Lung (tissue), 12 donors: ENCODE measurements around the gene ADAM33. TPM values are rescaled to one million over a fixed set of nuclear protein-coding genes. Genes with fewer than 3 reads are reported as not detected.

Experiments used
- ATAC-seq: fragments of 200-7000 bp; cut with Tn5 transposase; one replicate; pipeline ENCODE4 v1.9.1; 2020; ENCODE audit warnings: moderate number of reproducible peaks; ENCODE audit not compliant: insufficient read depth, low FRiP score
- DNase-seq, 3 donors: peaks; one replicate each; pipeline ENCODE4 v3.0.0-alpha.2; 2013 to 2017
- H3K27ac ChIP-seq, 2 donors: one replicate each; pipeline ENCODE4 v1.5.1; 2013; ENCODE audit warnings: mild to moderate bottlenecking in 2 of 2, moderate library complexity in 2 of 2, control low read depth in 1 of 2, inconsistent platforms in 1 of 2, low read depth in 1 of 2, low read length in 1 of 2
- H3K27me3 ChIP-seq, 3 donors: one replicate each; pipeline ENCODE4 v1.5.1; 2013; ENCODE audit warnings: low read length in 2 of 3; ENCODE audit not compliant: control insufficient read depth in 3 of 3, insufficient read depth in 3 of 3
- H3K36me3 ChIP-seq, 4 donors: one replicate each; pipeline ENCODE4 v1.5.1; 2013; ENCODE audit warnings: low read length in 4 of 4, mild to moderate bottlenecking in 1 of 4, moderate library complexity in 1 of 4; ENCODE audit not compliant: control insufficient read depth in 4 of 4, insufficient read depth in 4 of 4
- H3K4me1 ChIP-seq, 5 donors: one replicate each; pipeline ENCODE4 v1.5.1; 2013; ENCODE audit warnings: low read length in 5 of 5, mild to moderate bottlenecking in 2 of 5, moderate library complexity in 1 of 5; ENCODE audit not compliant: control insufficient read depth in 5 of 5, insufficient read depth in 5 of 5
- H3K4me3 ChIP-seq: one replicate; pipeline ENCODE4 v1.5.1; 2013; ENCODE audit warnings: mild to moderate bottlenecking, control low read depth, moderate library complexity
- H3K9ac ChIP-seq, 2 donors: one replicate each; pipeline ENCODE4 v1.5.1; 2013; ENCODE audit warnings: low read length in 2 of 2, control low read depth in 1 of 2; ENCODE audit not compliant: insufficient read depth in 1 of 2
- H3K9me3 ChIP-seq, 4 donors: one replicate each; pipeline ENCODE4 v1.5.1; 2013; ENCODE audit warnings: low read length in 3 of 4, mild to moderate bottlenecking in 1 of 4, moderate library complexity in 1 of 4; ENCODE audit not compliant: control insufficient read depth in 4 of 4, insufficient read depth in 3 of 4
- CTCF ChIP-seq: IDR thresholded peaks from 2 replicates; pipeline ENCODE4 v1.5.1; 2012; ENCODE audit warnings: mild to moderate bottlenecking; ENCODE audit errors: control extremely low read depth, extremely low read depth
- WGBS, 2 donors: extraction: QIAGEN DNeasy Blood & Tissue Kit; methylation state at CpG; one replicate each; pipeline ENCODE4 v1.1.7; 2013; 5-methylcytosine and 5-hydroxymethylcytosine counted together
- polyA plus RNA-seq, 2 donors: library from polyadenylated mRNA; stranded (reverse); fragments of 200-250 nt; gene quantifications; one replicate each; pipeline ENCODE4 v1.2.1, GENCODE V29; 2013
- total RNA-seq, 2 donors: library from RNA; depleted of rRNA in 1 of 2; stranded (reverse); fragments of >200 nt in 1 of 2; gene quantifications; one replicate each; pipeline ENCODE4 v1.2.1, GENCODE V29; 2014 to 2021
- donor health status: control.
- donor health status: control.
- donor health status: Bipolar disorder and iron deficiency.
- donor health status: healthy.
- donor health status: DM: yes; HTN: yes; CAD: no.

The ADAM33 gene
- total and polyA plus RNA-seq, 4 donors = 3.2 to 16.4 (median 8.1) TPM

- Histone ChIP-seq H3K36me3 (no peaks in the 10 kb centered on the region), H3K27me3 (peaks cover 15 to 45% (median 31%) of the 10 kb centered on the region in 3 donors), H3K27ac (no peak overlapping the region), H3K4me1 (peaks cover 0 to 6% (median 0%) of the 10 kb centered on the region in 5 donors), H3K9ac (no peak overlapping the region), H3K4me3 (no peak overlapping the region), H3K9me3 (peaks cover 0 to 4% (median 0%) of the 10 kb centered on the region in 4 donors)
- WGBS, 2 donors = 83 to 85% methylated on average over 2 of the region's 2 CpGs
- no peak for TF ChIP-seq CTCF
- no peak for ATAC-seq
- no peak for DNase-seq
Measured at GRCh38 chr20:3663858-3664257, 18.0 kb downstream of the ADAM33 start.

GRCh38 chr20:3663031-3663701 lies 18.6 kb downstream of the ADAM33 start, which contains the start of gene GFRA4:
TSS of gene GFRA4 (minus strand) at chr20:3663399. CDS start at chr20:3663399, 0 bp downstream.
- ATAC-seq (no peak), DNase-seq (peak in 1 of 3 donors; percentile 8)

GRCh38 chr20:3661814-3662665 lies 19.8 kb downstream of the ADAM33 start:
- no peak for ATAC-seq
- no peak for TF ChIP-seq CTCF

More at GRCh38 chr20:3663031-3663701, 18.6 kb downstream of the ADAM33 start, which contains the start of gene GFRA4:
- Histone ChIP-seq H3K9ac (no peak within 1 kb of the TSS), H3K27me3 (peaks cover 16 to 47% (median 31%) of the 10 kb centered on the region in 3 donors), H3K27ac (no peak within 1 kb of the TSS), H3K4me1 (peaks cover 0 to 6% (median 0%) of the 10 kb centered on the region in 5 donors), H3K4me3 (no peak within 1 kb of the TSS), H3K36me3 (no peaks in the 10 kb centered on the region), H3K9me3 (peaks cover 0 to 4% (median 0%) of the 10 kb centered on the region in 4 donors)
- TF ChIP-seq CTCF = no peak
- WGBS, 2 donors = 65 to 80% methylated on average over 19 of the region's 19 CpGs

More at GRCh38 chr20:3661814-3662665, 19.8 kb downstream of the ADAM33 start:
- no peak overlapping the region for H3K9ac ChIP-seq
- WGBS, 2 donors = 66 to 72% methylated on average over 12 of the region's 12 CpGs
- peak in 1 of 3 donors; percentile 10 for DNase-seq
- no peak overlapping the region for H3K27ac ChIP-seq
- H3K36me3 ChIP-seq = no peaks in the 10 kb centered on the region
- peaks cover 0 to 4% (median 0%) of the 10 kb centered on the region in 4 donors for H3K9me3 ChIP-seq
- peaks cover 0 to 6% (median 0%) of the 10 kb centered on the region in 5 donors for H3K4me1 ChIP-seq
- H3K27me3 ChIP-seq = peaks cover 16 to 47% (median 31%) of the 10 kb centered on the region in 3 donors
- H3K4me3 ChIP-seq = no peak overlapping the region
